HG03378 (cell line): ENCODE measurements around the gene ADCY9.
"Not testable (repeated sequence)": the region's sequence is repeated elsewhere in the genome, so short reads cannot be mapped to it uniquely, and the experiment has no call there.

Source experiments
- ATAC-seq: cut with Tn5 transposase; IDR thresholded peaks from one replicate; pipeline ENCODE4 v1.9.1; 2021; ENCODE audit warnings: mild to moderate bottlenecking, moderate library complexity; ENCODE audit not compliant: unreplicated experiment

The ADCY9 gene

GRCh38 chr16:3984111-3985060, 131.9 kb downstream of the ADCY9 start:
- no peak for ATAC-seq

- ATAC-seq: no peak
Observed at GRCh38 chr16:3983081-3983520, 133.1 kb downstream of the ADCY9 start.

- no peak for ATAC-seq
Observed at GRCh38 chr16:3982216-3982615, 134.0 kb downstream of the ADCY9 start.

GRCh38 chr16:3980253-3981111, 135.8 kb downstream of the ADCY9 start:
- no peak for ATAC-seq

- no peak for ATAC-seq
Observed at GRCh38 chr16:3979518-3979917, 136.7 kb downstream of the ADCY9 start.

GRCh38 chr16:3979070-3979469, 137.2 kb downstream of the ADCY9 start:
- ATAC-seq: no peak

- ATAC-seq: no peak
Observed at GRCh38 chr16:3977376-3977775, 138.9 kb downstream of the ADCY9 start.

GRCh38 chr16:3974751-3975150, 141.5 kb downstream of the ADCY9 start:
- no peak for ATAC-seq

- no peak for ATAC-seq
Observed at GRCh38 chr16:3971706-3972105, 144.5 kb downstream of the ADCY9 start.

- no peak for ATAC-seq
Observed at GRCh38 chr16:3971261-3971660, 145.0 kb downstream of the ADCY9 start.

GRCh38 chr16:3968551-3968950, 147.7 kb downstream of the ADCY9 start:
- no peak for ATAC-seq

- ATAC-seq: no peak
Observed at GRCh38 chr16:3966681-3967080, 149.6 kb downstream of the ADCY9 start.

- ATAC-seq: no peak
Observed at GRCh38 chr16:3965781-3966582, 150.3 kb downstream of the ADCY9 start.

GRCh38 chr16:3965306-3965705, 150.9 kb downstream of the ADCY9 start:
- ATAC-seq: no peak

GRCh38 chr16:3964686-3965290, 151.5 kb downstream of the ADCY9 start:
- no peak for ATAC-seq

- ATAC-seq: no peak
Observed at GRCh38 chr16:3963886-3964685, 152.2 kb downstream of the ADCY9 start.

GRCh38 chr16:3963203-3963602, 153.0 kb downstream of the ADCY9 start:
- ATAC-seq: no peak

- ATAC-seq: no peak
Observed at GRCh38 chr16:3961449-3961849, 154.8 kb downstream of the ADCY9 start.

- ATAC-seq: not testable (repeated sequence)
Observed at GRCh38 chr16:3959926-3960590, 156.2 kb downstream of the ADCY9 start.
